ENCODE results near the gene SLC23A3.

- no peak for TF ChIP-seq CTCF (IDR thresholded peaks at IDR 0.05; ENCODE audit: borderline replicate concordance, extremely low read depth, low read length, poor library complexity, severe bottlenecking)
- TF ChIP-seq EZH2 (IDR thresholded peaks at IDR 0.05; ENCODE audit: borderline replicate concordance, low read depth, low read length, severe bottlenecking) = no peak
Measured at GRCh38 chr2:219204425-219205164, 34.8 kb upstream of the SLC23A3 start.
